ENCODE data around the gene ADSL. TPM values are rescaled to one million over a fixed set of nuclear protein-coding genes. Genes with fewer than 3 reads are reported as not detected.
"Not testable (repeated sequence)": the region's sequence is repeated elsewhere in the genome, so short reads cannot be mapped to it uniquely, and the experiment has no call there.

Gene ADSL
- total and polyA plus RNA-seq, 2 donors: 58.0 to 104 TPM

- Histone ChIP-seq H3K4me1 (ENCODE audit: control insufficient read depth in 2 of 2, insufficient read depth in 2 of 2, low read length in 2 of 2) (peaks cover 3 to 18% of the 10 kb centered on the region in 2 donors), H3K9me3 (ENCODE audit: control insufficient read depth in 2 of 2, insufficient read depth in 1 of 2, low read length in 1 of 2) (no peaks in the 10 kb centered on the region), H3K27me3 (ENCODE audit: control insufficient read depth in 2 of 2, insufficient read depth in 1 of 2, low read length in 1 of 2) (no peaks in the 10 kb centered on the region), H3K27ac (ENCODE audit: low read depth in 1 of 2, low read length in 1 of 2) (no peak overlapping the region), H3K36me3 (ENCODE audit: control insufficient read depth in 2 of 2, insufficient read depth in 2 of 2, low read length in 1 of 2) (peaks cover 36 to 67% of the 10 kb centered on the region in 2 donors), H3K4me3 (ENCODE audit: low read length in 2 of 2) (no peak overlapping the region)
- DNase-seq (ENCODE audit: low read depth in 6 of 9, low spot score in 9 of 9): no peak
- WGBS: 97% methylated on average over 6 of the region's 6 CpGs
Observed at GRCh38 chr22:40368016-40368415, 21.7 kb downstream of the ADSL start.

- Histone ChIP-seq H3K27ac (ENCODE audit: low read depth in 1 of 2, low read length in 1 of 2) (no peak overlapping the region), H3K36me3 (ENCODE audit: control insufficient read depth in 2 of 2, insufficient read depth in 2 of 2, low read length in 1 of 2) (peaks cover 36 to 65% of the 10 kb centered on the region in 2 donors), H3K4me3 (ENCODE audit: low read length in 2 of 2) (no peak overlapping the region), H3K4me1 (ENCODE audit: control insufficient read depth in 2 of 2, insufficient read depth in 2 of 2, low read length in 2 of 2) (peaks cover 3 to 18% of the 10 kb centered on the region in 2 donors), H3K9me3 (ENCODE audit: control insufficient read depth in 2 of 2, insufficient read depth in 1 of 2, low read length in 1 of 2) (no peaks in the 10 kb centered on the region), H3K27me3 (ENCODE audit: control insufficient read depth in 2 of 2, insufficient read depth in 1 of 2, low read length in 1 of 2) (no peaks in the 10 kb centered on the region)
- DNase-seq (ENCODE audit: low read depth in 6 of 9, low spot score in 9 of 9): no peak
- WGBS: 97% methylated on average over 3 of the region's 3 CpGs
Observed at GRCh38 chr22:40368836-40369235, 22.5 kb downstream of the ADSL start.

GRCh38 chr22:40374567-40374966 is 28.3 kb downstream of the ADSL start:
- no peak for DNase-seq (ENCODE audit: low read depth in 6 of 9, low spot score in 9 of 9)
- Histone ChIP-seq H3K27me3 (ENCODE audit: control insufficient read depth in 2 of 2, insufficient read depth in 1 of 2, low read length in 1 of 2) (no peaks in the 10 kb centered on the region), H3K36me3 (ENCODE audit: control insufficient read depth in 2 of 2, insufficient read depth in 2 of 2, low read length in 1 of 2) (peaks cover 3 to 18% of the 10 kb centered on the region in 2 donors), H3K9me3 (ENCODE audit: control insufficient read depth in 2 of 2, insufficient read depth in 1 of 2, low read length in 1 of 2) (no peaks in the 10 kb centered on the region), H3K4me3 (ENCODE audit: low read length in 2 of 2) (no peak overlapping the region), H3K27ac (ENCODE audit: low read depth in 1 of 2, low read length in 1 of 2) (no peak overlapping the region), H3K4me1 (ENCODE audit: control insufficient read depth in 2 of 2, insufficient read depth in 2 of 2, low read length in 2 of 2) (peaks cover 3 to 24% of the 10 kb centered on the region in 2 donors)
- 99% methylated on average over 8 of the region's 8 CpGs for WGBS

GRCh38 chr22:40376149-40376548 is 29.8 kb downstream of the ADSL start:
- H3K27ac ChIP-seq (ENCODE audit: low read depth in 1 of 2, low read length in 1 of 2): no peak overlapping the region
- no peak overlapping the region for H3K4me3 ChIP-seq (ENCODE audit: low read length in 2 of 2)
- DNase-seq (ENCODE audit: low read depth in 6 of 9, low spot score in 9 of 9): no peak
- peaks cover 3 to 18% of the 10 kb centered on the region in 2 donors for H3K4me1 ChIP-seq (ENCODE audit: control insufficient read depth in 2 of 2, insufficient read depth in 2 of 2, low read length in 2 of 2)
- H3K36me3 ChIP-seq (ENCODE audit: control insufficient read depth in 2 of 2, insufficient read depth in 2 of 2, low read length in 1 of 2): peaks cover 6 to 18% of the 10 kb centered on the region in 2 donors
- H3K9me3 ChIP-seq (ENCODE audit: control insufficient read depth in 2 of 2, insufficient read depth in 1 of 2, low read length in 1 of 2): no peaks in the 10 kb centered on the region
- WGBS: 89% methylated on average over 5 of the region's 5 CpGs
- no peaks in the 10 kb centered on the region for H3K27me3 ChIP-seq (ENCODE audit: control insufficient read depth in 2 of 2, insufficient read depth in 1 of 2, low read length in 1 of 2)

- no peak overlapping the region for H3K27ac ChIP-seq (ENCODE audit: low read depth in 1 of 2, low read length in 1 of 2)
- no peaks in the 10 kb centered on the region for H3K27me3 ChIP-seq (ENCODE audit: control insufficient read depth in 2 of 2, insufficient read depth in 1 of 2, low read length in 1 of 2)
- no peaks in the 10 kb centered on the region for H3K9me3 ChIP-seq (ENCODE audit: control insufficient read depth in 2 of 2, insufficient read depth in 1 of 2, low read length in 1 of 2)
- peaks cover 0 to 6% of the 10 kb centered on the region in 2 donors for H3K4me1 ChIP-seq (ENCODE audit: control insufficient read depth in 2 of 2, insufficient read depth in 2 of 2, low read length in 2 of 2)
- peaks cover 6 to 10% of the 10 kb centered on the region in 2 donors for H3K36me3 ChIP-seq (ENCODE audit: control insufficient read depth in 2 of 2, insufficient read depth in 2 of 2, low read length in 1 of 2)
- H3K4me3 ChIP-seq (ENCODE audit: low read length in 2 of 2): no peak overlapping the region
- no peak for DNase-seq (ENCODE audit: low read depth in 6 of 9, low spot score in 9 of 9)
- WGBS: 98% methylated on average over 2 of the region's 2 CpGs
Observed at GRCh38 chr22:40377931-40378330, 31.6 kb downstream of the ADSL start.

- not testable (repeated sequence) for H3K9me3 ChIP-seq (ENCODE audit: control insufficient read depth in 2 of 2, insufficient read depth in 1 of 2, low read length in 1 of 2); H3K27ac ChIP-seq (ENCODE audit: low read depth in 1 of 2, low read length in 1 of 2); DNase-seq (ENCODE audit: low read depth in 6 of 9, low spot score in 9 of 9); H3K4me1 ChIP-seq (ENCODE audit: control insufficient read depth in 2 of 2, insufficient read depth in 2 of 2, low read length in 2 of 2); H3K4me3 ChIP-seq (ENCODE audit: low read length in 2 of 2); H3K27me3 ChIP-seq (ENCODE audit: control insufficient read depth in 2 of 2, insufficient read depth in 1 of 2, low read length in 1 of 2); H3K36me3 ChIP-seq (ENCODE audit: control insufficient read depth in 2 of 2, insufficient read depth in 2 of 2, low read length in 1 of 2)
- WGBS: 97% methylated on average over 11 of the region's 11 CpGs
Observed at GRCh38 chr22:40378448-40378847, 32.1 kb downstream of the ADSL start.

- H3K4me3 ChIP-seq (ENCODE audit: low read length in 2 of 2): no peak overlapping the region
- H3K27me3 ChIP-seq (ENCODE audit: control insufficient read depth in 2 of 2, insufficient read depth in 1 of 2, low read length in 1 of 2): no peaks in the 10 kb centered on the region
- peaks cover 3 to 4% of the 10 kb centered on the region in 2 donors for H3K36me3 ChIP-seq (ENCODE audit: control insufficient read depth in 2 of 2, insufficient read depth in 2 of 2, low read length in 1 of 2)
- no peaks in the 10 kb centered on the region for H3K9me3 ChIP-seq (ENCODE audit: control insufficient read depth in 2 of 2, insufficient read depth in 1 of 2, low read length in 1 of 2)
- WGBS: 99% methylated on average over 3 of the region's 3 CpGs
- no peak overlapping the region for H3K27ac ChIP-seq (ENCODE audit: low read depth in 1 of 2, low read length in 1 of 2)
- H3K4me1 ChIP-seq (ENCODE audit: control insufficient read depth in 2 of 2, insufficient read depth in 2 of 2, low read length in 2 of 2): peaks cover 15 to 17% of the 10 kb centered on the region in 2 donors
- no peak for DNase-seq (ENCODE audit: low read depth in 6 of 9, low spot score in 9 of 9)
Observed at GRCh38 chr22:40381461-40381860, 35.2 kb downstream of the ADSL start.

- peaks cover 25 to 33% of the 10 kb centered on the region in 2 donors for H3K4me1 ChIP-seq (ENCODE audit: control insufficient read depth in 2 of 2, insufficient read depth in 2 of 2, low read length in 2 of 2)
- no peak overlapping the region for H3K4me3 ChIP-seq (ENCODE audit: low read length in 2 of 2)
- H3K9me3 ChIP-seq (ENCODE audit: control insufficient read depth in 2 of 2, insufficient read depth in 1 of 2, low read length in 1 of 2): no peaks in the 10 kb centered on the region
- no peak for DNase-seq (ENCODE audit: low read depth in 6 of 9, low spot score in 9 of 9)
- no peak overlapping the region for H3K27ac ChIP-seq (ENCODE audit: low read depth in 1 of 2, low read length in 1 of 2)
- no peaks in the 10 kb centered on the region for H3K27me3 ChIP-seq (ENCODE audit: control insufficient read depth in 2 of 2, insufficient read depth in 1 of 2, low read length in 1 of 2)
- peaks cover 0 to 3% of the 10 kb centered on the region in 2 donors for H3K36me3 ChIP-seq (ENCODE audit: control insufficient read depth in 2 of 2, insufficient read depth in 2 of 2, low read length in 1 of 2)
- 97% methylated on average over 3 of the region's 3 CpGs for WGBS
Observed at GRCh38 chr22:40383905-40384304, 37.6 kb downstream of the ADSL start.

GRCh38 chr22:40385036-40385782 is 38.9 kb downstream of the ADSL start:
- Histone ChIP-seq H3K27ac (ENCODE audit: low read depth in 1 of 2, low read length in 1 of 2) (peak overlapping the region; percentile 72 to 90), H3K4me3 (ENCODE audit: low read length in 2 of 2) (peak overlapping the region; percentile 20 to 39)
- 10% methylated on average over 10 of the region's 10 CpGs for WGBS

More at GRCh38 chr22:40385036-40385782, 38.9 kb downstream of the ADSL start:
- Histone ChIP-seq H3K36me3 (ENCODE audit: control insufficient read depth in 2 of 2, insufficient read depth in 2 of 2, low read length in 1 of 2) (peaks cover 0 to 3% of the 10 kb centered on the region in 2 donors), H3K4me1 (ENCODE audit: control insufficient read depth in 2 of 2, insufficient read depth in 2 of 2, low read length in 2 of 2) (peaks cover 25 to 34% of the 10 kb centered on the region in 2 donors), H3K9me3 (ENCODE audit: control insufficient read depth in 2 of 2, insufficient read depth in 1 of 2, low read length in 1 of 2) (no peaks in the 10 kb centered on the region), H3K27me3 (ENCODE audit: control insufficient read depth in 2 of 2, insufficient read depth in 1 of 2, low read length in 1 of 2) (no peaks in the 10 kb centered on the region)
- peak in 6 of 9 donors; percentile 56 to 87 (median 62) for DNase-seq (ENCODE audit: low read depth in 6 of 9, low spot score in 9 of 9)
